Activated naive CD8-positive, alpha-beta T cell treated with anti-CD3 and anti-CD28 coated beads, Interleukin-2, amount 10 ng/mL, durations not matched to agents 7 days and 5 days (primary cell): Measurements from ENCODE around the gene AGRP. TPM values are rescaled to one million over a fixed set of nuclear protein-coding genes. Genes with fewer than 3 reads are reported as not detected.

Source experiments
- ATAC-seq: fragments of 150-1000 bp; cut with Tn5 transposase; one replicate; pipeline ENCODE4 v1.10.0; 2021; ENCODE audit warnings: low read depth, moderate library complexity
- POLR2A ChIA-PET: fragments of 350-600 bp; sonication (Branson Sonifier 250); formaldehyde crosslinking; loops from one replicate; lab custom pipeline; 2021; ENCODE audit warnings: antibody characterized with exemption; lab: Charles Lee
- DNase-seq: peaks from one replicate; pipeline ENCODE4 v3.0.0; 2021
- H3K27ac Mint-ChIP-seq: one replicate; pipeline ENCODE4 v1.8.0; 2022; ENCODE audit warnings: mild to moderate bottlenecking, mixed read lengths
- H3K27me3 Mint-ChIP-seq: one replicate; pipeline ENCODE4 v1.8.0; 2022; ENCODE audit warnings: mild to moderate bottlenecking, moderate library complexity, mixed read lengths
- H3K36me3 Mint-ChIP-seq: one replicate; pipeline ENCODE4 v1.8.0; 2021; ENCODE audit warnings: mild to moderate bottlenecking, mixed read lengths
- H3K4me1 Mint-ChIP-seq: one replicate; pipeline ENCODE4 v1.8.0; 2021; ENCODE audit warnings: mixed read lengths
- H3K4me3 Mint-ChIP-seq: one replicate; pipeline ENCODE4 v1.8.0; 2022; ENCODE audit warnings: mild to moderate bottlenecking, moderate library complexity, mixed read lengths
- H3K9me3 Mint-ChIP-seq: one replicate; pipeline ENCODE4 v1.8.0; 2021; ENCODE audit warnings: mixed read lengths
- total RNA-seq, 2 experiments: library from RNA; stranded (reverse); gene quantifications; one replicate each; pipeline ENCODE4 v1.2.3, GENCODE V29; 2021

AGRP gene, protein sequence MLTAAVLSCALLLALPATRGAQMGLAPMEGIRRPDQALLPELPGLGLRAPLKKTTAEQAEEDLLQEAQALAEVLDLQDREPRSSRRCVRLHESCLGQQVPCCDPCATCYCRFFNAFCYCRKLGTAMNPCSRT
- total RNA-seq = not detected

DNA sequence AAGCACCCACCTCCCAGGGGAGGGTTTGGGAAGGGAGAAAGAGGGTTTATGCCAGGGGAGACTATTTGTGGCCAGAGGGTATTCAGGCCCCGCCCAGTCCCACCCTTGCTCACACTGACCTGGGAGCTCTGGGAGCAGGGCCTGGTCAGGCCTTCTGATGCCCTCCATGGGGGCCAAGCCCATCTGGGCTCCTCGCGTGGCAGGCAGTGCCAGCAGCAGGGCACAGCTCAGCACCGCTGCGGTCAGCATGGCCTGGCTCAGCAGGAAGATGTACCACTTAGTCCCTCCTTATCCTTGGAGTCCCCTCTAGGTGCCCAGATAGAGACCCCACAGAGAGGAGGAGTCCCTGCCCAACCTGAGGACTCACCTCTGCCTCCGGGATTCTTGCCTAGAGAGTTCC lies at the start of gene AGRP:
AGRP (minus strand) TSS at position 398 of the 400 bp plus-strand sequence; CDS start at position 249, 149 bp downstream.
- Mint-ChIP-seq H3K4me3 (peak within 1 kb of the TSS; percentile 93), H3K27ac (peak within 1 kb of the TSS; percentile 98), H3K4me1 (peaks cover 13% of the 10 kb centered on the region), H3K27me3 (no peaks in the 10 kb centered on the region), H3K9me3 (no peaks in the 10 kb centered on the region), H3K36me3 (peaks cover 6% of the 10 kb centered on the region)
- POLR2A ChIA-PET = interaction anchor here (2.8 to 2.9 kb wide), 2 partner anchors 162 to 453 kb away, joined by 10 to 19 read pairs; partner anchors contain the start of genes CARMIL2 and PSMB10
- ATAC-seq = no peak
- DNase-seq = no peak

DNA sequence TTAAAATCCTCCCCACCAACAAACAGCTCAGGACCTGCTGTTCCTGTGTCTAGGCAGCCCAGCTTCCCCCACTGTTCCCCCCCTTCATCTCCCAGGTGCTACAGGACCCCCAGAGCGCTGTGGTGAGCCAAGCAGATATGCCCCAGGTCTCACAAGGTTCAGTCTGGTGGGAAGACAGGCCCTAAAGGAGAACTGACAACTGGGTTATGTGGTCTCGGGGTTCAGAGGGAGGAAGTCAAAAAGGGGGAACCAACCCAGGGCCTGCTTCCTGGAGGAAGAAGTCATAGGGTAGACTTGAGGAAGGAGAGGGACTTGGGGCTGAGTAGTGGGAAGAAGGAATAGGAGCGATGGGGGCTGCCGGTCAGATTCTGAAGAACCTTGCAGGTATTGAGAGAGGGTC lies 47.9 kb upstream of the AGRP start:
- H3K36me3 Mint-ChIP-seq = no peaks in the 10 kb centered on the region
- DNase-seq = no peak

DNA sequence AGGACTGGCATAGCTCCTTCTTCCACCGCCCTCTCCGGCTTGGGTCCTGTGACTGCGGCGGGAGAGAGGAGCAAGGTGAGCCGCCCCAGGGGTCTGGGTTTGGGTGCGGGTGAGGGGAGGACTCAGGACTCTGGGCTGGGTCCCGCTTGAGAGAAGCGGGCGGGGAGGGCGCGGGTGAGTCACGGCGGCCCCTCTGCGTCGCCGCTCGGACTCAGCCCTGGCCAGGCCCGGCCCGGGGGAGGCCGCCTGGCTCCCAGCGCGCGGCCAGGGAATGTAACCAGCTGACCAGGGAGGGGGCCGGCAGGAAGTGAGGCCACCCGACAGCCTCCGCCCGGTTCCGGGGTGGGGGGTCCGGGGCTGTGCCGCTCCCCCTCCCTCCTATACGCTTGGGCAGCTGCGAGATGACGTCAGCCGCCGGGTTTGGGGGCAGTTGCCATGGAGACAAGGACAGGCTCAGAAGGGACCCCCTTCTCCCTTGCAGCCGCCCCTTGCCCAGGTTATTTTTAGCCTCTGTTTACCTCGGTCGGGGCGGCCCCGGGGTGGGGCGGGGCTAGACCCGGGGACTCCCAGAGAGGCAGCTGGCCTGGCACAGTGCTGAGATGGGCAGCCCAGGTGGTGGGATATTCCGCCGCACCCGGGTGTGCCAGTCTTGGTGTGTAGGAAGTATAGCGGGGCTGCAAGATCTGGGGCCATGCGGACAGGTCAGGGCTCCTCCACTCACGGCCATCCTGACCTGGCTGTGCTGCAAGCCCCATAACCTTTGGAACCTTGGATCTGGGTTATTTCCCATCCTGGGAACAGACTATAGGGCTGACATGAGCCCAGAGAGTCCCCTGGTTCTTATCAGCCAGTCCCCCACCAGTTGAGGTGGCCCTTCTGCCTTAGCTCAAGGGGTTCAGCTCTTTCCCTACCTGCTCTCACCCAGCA lies 46.9 kb upstream of the AGRP start:
- Mint-ChIP-seq H3K36me3 (no peaks in the 10 kb centered on the region), H3K27me3 (peaks cover 55% of the 10 kb centered on the region), H3K4me1 (peaks cover 12% of the 10 kb centered on the region), H3K27ac (peak overlapping the region; percentile 24), H3K9me3 (no peaks in the 10 kb centered on the region), H3K4me3 (peak overlapping the region; percentile 72)
- POLR2A ChIA-PET = interaction anchor here (0.6 to 1.1 kb wide), 4 partner anchors 16 to 115 kb away, joined by 3 to 6 read pairs (median 4); partner anchors contain the start of gene CARMIL2
- ATAC-seq (peak; percentile 12), DNase-seq (no peak)

More for the DNA sequence above, 47.9 kb upstream of the AGRP start:
- Mint-ChIP-seq H3K9me3 (no peaks in the 10 kb centered on the region), H3K4me1 (peaks cover 14% of the 10 kb centered on the region), H3K4me3 (no peak overlapping the region), H3K27ac (no peak overlapping the region), H3K27me3 (peaks cover 64% of the 10 kb centered on the region)
- ATAC-seq = no peak
- POLR2A ChIA-PET = interaction anchor here (0.9 to 1.0 kb wide), 2 partner anchors 32 to 114 kb away, joined by 3 to 4 read pairs; partner anchors contain the start of gene CARMIL2

DNA sequence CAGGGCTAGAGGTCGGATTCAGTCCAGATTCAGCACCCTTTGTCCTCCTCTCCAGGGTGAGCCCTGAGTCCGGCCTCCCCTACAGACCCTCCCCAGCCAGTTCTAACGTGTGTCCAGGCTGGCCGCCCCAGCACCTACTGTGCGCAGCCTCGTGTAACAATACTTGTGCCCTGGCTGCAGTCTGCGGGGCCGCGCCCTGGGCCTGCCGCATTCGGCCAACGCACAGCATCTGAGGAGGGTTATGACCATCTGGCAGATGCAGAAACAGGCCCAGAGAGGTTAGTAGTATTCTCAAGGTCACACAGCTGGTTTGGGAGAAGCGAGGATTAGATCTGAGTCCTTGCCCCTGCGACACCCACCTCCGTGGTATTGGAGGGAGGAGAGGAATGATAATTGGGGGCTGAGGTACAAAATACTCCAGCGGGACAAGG lies 46.2 kb upstream of the AGRP start:
- no peaks in the 10 kb centered on the region for H3K9me3 Mint-ChIP-seq
- POLR2A ChIA-PET = interaction anchor here (0.6 to 2.0 kb wide), 5 partner anchors 8 to 32 kb away, joined by 3 to 9 read pairs (median 6); no protein-coding TSS in a partner anchor
- peak overlapping the region; percentile 24 for H3K27ac Mint-ChIP-seq
- no peak for ATAC-seq
- H3K4me1 Mint-ChIP-seq = peaks cover 12% of the 10 kb centered on the region
- H3K36me3 Mint-ChIP-seq = no peaks in the 10 kb centered on the region
- H3K27me3 Mint-ChIP-seq = peaks cover 52% of the 10 kb centered on the region
- peak overlapping the region; percentile 72 for H3K4me3 Mint-ChIP-seq
- DNase-seq = no peak

DNA sequence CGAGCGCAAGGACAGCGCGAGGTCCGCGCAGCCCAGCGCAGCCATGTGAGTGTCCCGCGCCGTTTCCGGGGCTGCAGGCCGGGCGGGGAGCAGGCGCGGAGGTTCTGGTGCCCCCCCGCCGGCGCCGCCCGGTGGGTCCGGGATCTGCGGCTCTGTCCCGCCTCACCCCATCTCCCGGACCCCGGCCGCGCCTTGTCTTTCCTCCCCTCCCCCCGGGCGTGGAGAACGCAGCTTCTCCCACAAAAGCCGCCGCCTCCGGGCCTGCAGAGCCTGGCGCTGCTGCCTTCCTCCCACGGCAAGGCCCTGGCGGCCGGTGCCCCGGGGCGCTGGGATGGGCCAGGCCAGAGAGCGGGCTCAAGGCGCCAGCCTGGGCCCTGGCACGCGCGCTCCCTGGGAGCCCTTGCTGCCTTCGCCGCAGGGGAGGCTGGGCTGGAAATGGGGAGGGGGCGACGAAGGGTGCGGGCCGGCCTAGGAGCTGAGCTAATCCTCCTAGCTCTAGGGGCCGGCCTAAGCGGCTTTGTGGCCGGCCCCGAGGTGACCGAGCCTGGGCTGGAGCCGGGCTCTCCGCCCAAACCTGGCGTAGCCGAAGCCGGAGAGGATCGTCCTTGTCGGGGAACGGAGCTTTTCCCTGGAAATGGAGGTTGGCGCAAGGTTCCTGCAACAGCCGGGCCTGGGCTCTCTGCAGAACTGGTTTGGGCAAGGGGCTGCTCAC lies 45.7 kb upstream of the AGRP start:
- peak; percentile 59 for ATAC-seq
- Mint-ChIP-seq H3K4me3 (peak overlapping the region; percentile 72), H3K27me3 (peaks cover 50% of the 10 kb centered on the region), H3K36me3 (no peaks in the 10 kb centered on the region), H3K9me3 (no peaks in the 10 kb centered on the region), H3K27ac (no peak overlapping the region), H3K4me1 (peaks cover 10% of the 10 kb centered on the region)
- POLR2A ChIA-PET = interaction anchor here (0.6 to 2.0 kb wide), 5 partner anchors 9 to 32 kb away, joined by 3 to 9 read pairs (median 6); no protein-coding TSS in a partner anchor
- peak; percentile 67 for DNase-seq

DNA sequence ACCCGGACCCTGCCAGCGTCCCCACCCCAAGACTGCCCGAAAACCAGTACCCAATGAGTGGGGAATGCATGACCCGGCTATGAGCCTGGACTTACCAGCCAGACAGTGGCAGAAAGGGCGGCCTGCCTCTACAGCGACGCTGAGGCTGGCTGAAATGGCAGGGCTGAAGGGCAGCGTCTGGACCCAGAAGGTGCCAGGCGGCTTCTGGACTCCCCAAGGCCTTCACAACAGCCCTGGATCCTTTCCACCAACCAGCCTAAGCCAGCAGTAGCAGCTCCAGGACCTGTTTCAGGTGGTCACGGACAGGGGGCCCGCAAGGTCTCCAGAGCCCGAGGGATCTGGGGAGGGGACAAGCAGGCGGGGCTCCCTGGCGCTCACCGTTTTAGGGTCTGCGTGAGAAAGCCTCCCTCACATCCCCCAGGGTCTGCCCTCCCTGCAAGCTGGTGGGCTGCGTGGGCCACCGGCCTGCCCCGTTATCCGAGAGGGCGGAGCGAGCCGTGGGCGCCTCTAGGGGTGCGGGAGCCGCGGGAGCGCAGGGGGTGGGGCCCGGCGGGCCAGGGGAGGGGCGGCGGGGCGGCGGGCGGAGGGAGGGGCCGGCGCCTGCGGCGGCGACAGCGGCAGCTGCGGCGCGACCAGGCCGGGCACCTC lies 45.0 kb upstream of the AGRP start, which contains the start of gene RIPOR1:
RIPOR1 (plus strand) TSS at position 608 of the 648 bp plus-strand sequence. CDS start 9,618 bp downstream, outside the sequence.
- Mint-ChIP-seq H3K9me3 (no peaks in the 10 kb centered on the region), H3K36me3 (no peaks in the 10 kb centered on the region), H3K4me3 (peak within 1 kb of the TSS; percentile 72), H3K27ac (no peak within 1 kb of the TSS), H3K4me1 (peaks cover 10% of the 10 kb centered on the region), H3K27me3 (peaks cover 48% of the 10 kb centered on the region)
- DNase-seq (peak; percentile 57), ATAC-seq (peak; percentile 57)
- POLR2A ChIA-PET = interaction anchor here (1.0 to 2.0 kb wide), 2 partner anchors 9 to 17 kb away, joined by 3 to 7 read pairs; no protein-coding TSS in a partner anchor

DNA sequence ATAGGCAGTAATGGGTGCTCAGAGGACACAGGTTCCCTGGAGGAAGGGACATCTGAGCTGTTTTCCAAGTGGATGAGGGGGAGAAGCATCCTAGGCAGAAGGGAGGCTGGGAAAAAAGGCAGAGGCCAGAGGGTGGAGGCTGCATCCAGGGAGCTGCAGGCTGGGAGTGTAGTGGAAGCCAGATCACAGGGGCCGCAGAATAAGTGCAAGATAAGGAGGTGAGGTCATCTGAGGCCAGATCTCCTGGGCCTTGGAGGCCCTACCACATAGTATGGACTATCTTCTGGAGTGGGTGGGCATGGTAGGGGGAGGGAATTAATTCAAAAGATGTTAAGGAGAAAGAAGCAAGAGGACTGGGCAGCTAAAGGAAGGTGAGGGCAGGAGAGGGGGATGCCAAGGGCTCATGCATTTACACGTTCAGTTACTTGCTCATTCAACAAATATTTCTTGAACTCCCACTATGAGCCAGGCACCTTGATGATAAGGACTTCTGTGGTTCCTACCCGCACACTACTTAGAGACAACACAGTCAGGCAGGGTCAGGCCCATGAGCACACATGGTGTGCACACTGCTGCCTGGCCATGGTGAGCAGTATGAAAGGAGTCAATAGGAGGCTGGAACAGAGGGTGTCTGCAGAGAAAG lies 42.9 kb upstream of the AGRP start:
- peak overlapping the region; percentile 24 for H3K27ac Mint-ChIP-seq
- H3K36me3 Mint-ChIP-seq = no peaks in the 10 kb centered on the region

DNA sequence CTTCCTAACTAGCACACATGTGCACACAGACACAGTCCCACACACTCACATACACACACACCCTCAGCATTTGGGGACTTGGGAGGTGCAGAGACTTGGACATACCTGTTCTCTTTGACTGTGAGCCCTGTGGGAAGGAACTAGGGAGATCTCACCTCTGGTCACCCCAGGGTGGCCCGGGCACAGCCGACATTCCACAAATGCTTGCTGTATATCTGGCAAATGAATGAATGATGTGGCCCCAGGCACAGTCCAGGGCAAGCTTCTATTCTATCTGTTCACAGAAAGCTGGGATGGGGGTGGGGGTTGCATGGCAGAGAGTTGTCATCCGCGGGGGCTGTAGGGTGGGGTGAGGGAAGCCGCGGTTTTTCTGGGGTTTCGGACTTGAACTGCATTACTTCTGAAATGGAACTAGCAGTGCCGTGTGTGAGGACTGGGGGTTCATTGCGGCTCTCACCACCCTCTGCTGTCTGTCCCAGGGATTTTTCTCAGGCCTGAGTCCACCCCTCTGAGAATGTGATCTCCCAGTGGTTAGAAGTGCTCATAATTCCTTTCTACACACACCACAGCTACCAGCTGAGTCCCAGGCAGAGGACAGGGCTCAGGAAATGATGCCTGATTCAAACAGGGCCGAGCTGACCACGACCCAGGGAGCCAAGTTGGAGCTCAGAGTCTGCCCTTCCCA lies 42.0 kb upstream of the AGRP start:
- Mint-ChIP-seq H3K36me3 (no peaks in the 10 kb centered on the region), H3K9me3 (no peaks in the 10 kb centered on the region), H3K27ac (no peak overlapping the region), H3K4me1 (peaks cover 17% of the 10 kb centered on the region), H3K4me3 (no peak overlapping the region), H3K27me3 (peaks cover 26% of the 10 kb centered on the region)
- ATAC-seq (no peak), DNase-seq (no peak)
- POLR2A ChIA-PET = no interaction called here

More for the DNA sequence above, 42.9 kb upstream of the AGRP start:
- DNase-seq = no peak
- POLR2A ChIA-PET = no interaction called here
- Mint-ChIP-seq H3K4me3 (no peak overlapping the region), H3K9me3 (no peaks in the 10 kb centered on the region), H3K27me3 (peaks cover 35% of the 10 kb centered on the region), H3K4me1 (peaks cover 14% of the 10 kb centered on the region)
- ATAC-seq = no peak

DNA sequence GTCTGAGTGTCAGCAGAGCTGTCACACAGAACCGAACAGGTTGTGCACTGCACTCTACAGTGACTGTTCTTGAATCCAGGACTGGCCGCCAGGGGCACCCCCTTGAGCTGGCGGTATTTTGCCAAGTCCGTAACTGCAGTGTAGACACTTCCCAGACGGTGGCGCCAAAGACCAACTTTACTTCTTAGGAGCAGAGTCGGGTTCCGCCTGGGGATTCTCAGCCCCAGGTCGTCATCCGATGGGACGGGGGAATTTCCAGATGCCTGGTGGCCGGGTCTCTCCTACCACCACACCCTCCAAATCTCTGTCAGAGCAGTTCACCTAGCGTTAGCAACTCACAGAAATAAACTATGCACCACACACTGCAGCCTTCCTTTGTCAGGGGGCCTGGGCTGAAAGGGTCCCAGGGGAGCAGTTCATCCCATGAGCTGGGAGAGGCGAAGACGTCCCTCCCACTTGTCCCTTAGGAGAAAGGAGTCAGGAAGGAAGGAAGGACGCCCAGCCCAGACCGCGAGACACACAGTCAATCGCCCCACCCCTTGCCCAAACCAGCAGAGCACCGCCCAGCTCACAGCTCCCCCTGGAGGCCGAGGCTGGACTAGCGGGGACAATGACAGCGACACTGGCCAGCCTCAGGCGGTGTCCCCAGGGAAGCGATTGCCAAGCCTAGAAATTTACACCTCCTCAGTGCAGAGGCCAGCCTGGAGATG lies 37.9 kb upstream of the AGRP start:
- POLR2A ChIA-PET = interaction anchor here (0.7 to 2.6 kb wide), 17 partner anchors 9 to 312 kb away, joined by 3 to 28 read pairs (median 6); partner anchors contain the start of genes ACD, ATP6V0D1, C16orf86 and CARMIL2
- Mint-ChIP-seq H3K27me3 (no peaks in the 10 kb centered on the region), H3K36me3 (peaks cover 4% of the 10 kb centered on the region), H3K9me3 (no peaks in the 10 kb centered on the region), H3K27ac (peak overlapping the region; percentile 91), H3K4me1 (peaks cover 37% of the 10 kb centered on the region), H3K4me3 (peak overlapping the region; percentile 85)
- peak; percentile 84 for ATAC-seq
- peak; percentile 96 for DNase-seq

DNA sequence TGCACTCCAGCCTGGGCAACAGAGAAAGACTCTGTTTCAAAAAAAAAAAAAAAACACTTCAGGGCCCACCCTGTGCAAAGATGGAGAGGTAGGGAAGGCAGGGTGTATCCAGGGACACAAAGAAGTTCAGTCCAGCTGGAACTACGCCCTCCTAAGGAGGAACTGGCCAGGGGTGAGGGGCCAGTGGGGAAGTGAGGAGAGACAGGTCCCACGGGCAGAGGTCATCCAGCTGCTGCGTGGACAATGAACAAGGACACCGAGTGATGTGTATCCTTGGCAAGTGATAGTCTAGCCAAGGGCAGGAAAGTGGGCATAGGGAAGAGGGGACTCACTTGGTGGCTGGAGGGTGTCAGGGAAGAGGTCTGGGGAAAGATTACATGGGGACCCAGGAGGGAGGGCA lies 35.9 kb upstream of the AGRP start:
- Mint-ChIP-seq H3K4me1 (peaks cover 40% of the 10 kb centered on the region), H3K27ac (peak overlapping the region; percentile 89)
- no peak for ATAC-seq

DNA sequence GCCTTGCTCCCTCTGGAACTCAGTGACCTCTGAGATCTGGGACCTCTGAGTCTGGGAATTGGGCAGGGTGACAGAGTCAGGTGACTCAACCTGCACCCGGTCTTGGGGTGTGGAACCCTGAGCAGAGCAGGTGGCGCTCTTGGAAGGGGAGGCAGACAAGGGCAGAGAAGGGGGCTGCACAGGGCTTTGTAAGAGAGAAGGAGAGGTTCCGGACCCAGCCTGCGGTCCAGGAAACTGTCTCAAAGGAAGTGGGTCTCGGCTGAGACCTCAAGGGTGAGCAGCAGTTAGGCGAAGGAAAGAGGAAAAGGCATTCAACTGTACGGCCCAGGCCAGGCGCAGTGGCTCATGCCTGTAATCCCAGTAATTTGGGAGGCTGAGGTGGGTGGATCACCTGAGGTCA lies 35.3 kb upstream of the AGRP start:
- peak; percentile 53 for DNase-seq
- POLR2A ChIA-PET = interaction anchor here (0.7 kb wide), 1 partner anchor 406 kb away, joined by 4 read pairs; no protein-coding TSS in a partner anchor
- no peak for ATAC-seq
- H3K27ac Mint-ChIP-seq = peak overlapping the region; percentile 89
- peak overlapping the region; percentile 72 for H3K4me3 Mint-ChIP-seq
- H3K4me1 Mint-ChIP-seq = peaks cover 40% of the 10 kb centered on the region
- peaks cover 4% of the 10 kb centered on the region for H3K36me3 Mint-ChIP-seq
- no peaks in the 10 kb centered on the region for H3K27me3 Mint-ChIP-seq
- no peaks in the 10 kb centered on the region for H3K9me3 Mint-ChIP-seq

More for the DNA sequence above, 35.9 kb upstream of the AGRP start:
- DNase-seq = no peak
- Mint-ChIP-seq H3K36me3 (peaks cover 4% of the 10 kb centered on the region), H3K4me3 (peak overlapping the region; percentile 72), H3K27me3 (no peaks in the 10 kb centered on the region), H3K9me3 (no peaks in the 10 kb centered on the region)
- POLR2A ChIA-PET = interaction anchor here (0.7 to 2.6 kb wide), 4 partner anchors 9 to 405 kb away, joined by 4 to 15 read pairs (median 8); partner anchors contain the start of gene CTCF
